GF-D8 (cell line): ENCODE results near the gene MIDN.

Experiments
- DNase-seq: peaks from one replicate; lab custom pipeline; 2025; lab: John Stamatoyannopoulos, UW

MIDN gene

GRCh38 chr19:1220976-1221903 lies 27.1 kb upstream of the MIDN start:
- no peak for DNase-seq

- DNase-seq, result no peak
These were observed 26.5 kb upstream of the MIDN start for GRCh38 chr19:1221904-1222255.

- DNase-seq, result no peak
These were observed 26.0 kb upstream of the MIDN start for GRCh38 chr19:1222394-1222793.

GRCh38 chr19:1223018-1223855 lies 25.1 kb upstream of the MIDN start:
- no peak for DNase-seq

- no peak for DNase-seq
These were observed 24.1 kb upstream of the MIDN start for GRCh38 chr19:1224047-1224825.

- no peak for DNase-seq
These were observed 23.5 kb upstream of the MIDN start for GRCh38 chr19:1224847-1225246.

- no peak for DNase-seq
These were observed 22.8 kb upstream of the MIDN start for GRCh38 chr19:1225440-1226226.

- no peak for DNase-seq
These were observed 22.2 kb upstream of the MIDN start for GRCh38 chr19:1226227-1226518.

- no peak for DNase-seq
These were observed 21.7 kb upstream of the MIDN start for GRCh38 chr19:1226522-1227303.

GRCh38 chr19:1227304-1228054 lies 20.9 kb upstream of the MIDN start:
- DNase-seq, result no peak

GRCh38 chr19:1228161-1228957 lies 20.0 kb upstream of the MIDN start:
- DNase-seq, result no peak

GRCh38 chr19:1229056-1229923 lies 19.1 kb upstream of the MIDN start:
- DNase-seq, result no peak

- DNase-seq, result no peak
These were observed 18.2 kb upstream of the MIDN start for GRCh38 chr19:1229924-1230782.

GRCh38 chr19:1230783-1231489 lies 17.4 kb upstream of the MIDN start:
- DNase-seq, result no peak

- DNase-seq, result no peak
These were observed 16.4 kb upstream of the MIDN start for GRCh38 chr19:1231729-1232637.

GRCh38 chr19:1232652-1233072 lies 15.7 kb upstream of the MIDN start:
- DNase-seq, result no peak
